ENCODE data around the gene MESP2. TPM values are rescaled to one million over a fixed set of nuclear protein-coding genes. Genes with fewer than 3 reads are reported as not detected.

The MESP2 gene
- total RNA-seq, 2 experiments from 2014 or later, result not detected

DNA sequence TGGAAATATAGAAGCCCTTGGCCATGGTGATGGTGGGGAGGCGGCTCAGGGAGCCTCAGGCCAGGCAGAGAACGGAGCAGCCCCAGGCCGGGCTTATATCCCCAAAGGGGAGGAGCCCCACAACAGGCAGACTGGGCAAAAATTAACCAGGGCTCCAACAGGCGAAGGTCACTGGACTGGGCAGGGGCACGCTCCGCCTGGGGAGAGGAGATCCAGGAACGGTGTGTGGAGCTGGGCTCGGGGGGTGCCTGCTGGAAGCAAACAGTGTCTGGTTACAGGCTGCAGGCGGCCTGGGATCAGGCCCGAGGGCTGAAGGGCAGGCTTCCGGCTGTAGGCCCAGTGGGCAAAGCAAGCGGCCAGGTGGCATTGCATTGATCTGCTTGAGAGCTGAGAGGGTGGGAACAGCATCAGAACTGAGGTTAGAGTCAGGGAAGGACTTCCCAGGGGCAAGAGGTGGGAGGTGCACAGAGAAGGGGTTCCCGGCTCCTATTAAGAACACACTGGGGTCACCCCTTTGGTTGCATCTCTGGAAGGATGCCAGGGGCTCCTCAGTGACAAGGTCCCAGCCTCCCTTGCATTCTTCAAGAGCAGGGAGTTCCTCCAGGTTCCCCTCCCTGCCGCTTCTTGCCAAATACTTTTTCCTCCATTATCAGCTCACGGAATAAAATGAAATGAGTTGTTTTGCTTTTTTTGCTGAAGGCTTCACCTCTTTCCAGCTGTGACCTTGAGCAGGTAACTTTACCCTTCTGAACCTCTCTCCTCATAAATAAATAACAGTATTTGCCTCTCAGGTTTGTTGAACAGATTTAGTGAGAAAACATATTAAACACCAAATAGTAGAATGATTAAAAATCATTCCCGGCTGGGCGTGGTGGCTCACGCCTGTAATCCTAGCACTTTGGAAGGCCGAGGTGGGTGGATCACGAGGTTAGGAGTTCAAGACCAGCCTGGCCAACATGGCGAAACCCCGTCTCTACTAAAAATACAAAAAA, 30.7 kb downstream of the MESP2 start:
- Mint-ChIP-seq H3K27me3 (peaks cover 4% of the 10 kb centered on the region), H3K36me3 (no peaks in the 10 kb centered on the region), H3K4me3 (no peak overlapping the region), H3K4me1 (ENCODE audit: low read depth) (no peaks in the 10 kb centered on the region), H3K9me3 (no peaks in the 10 kb centered on the region), H3K27ac (no peak overlapping the region)
- ChIA-PET CTCF (no interaction called here), POLR2A (interaction anchor here (0.5 kb wide), 1 partner anchor 115 kb away, joined by 3 read pairs; no protein-coding TSS in a partner anchor)
- intact Hi-C loops (cut with micrococcal nuclease), result no loop called here
- no peak for DNase-seq

- DNase-seq, result no peak
- H3K27ac Mint-ChIP-seq, result no peak overlapping the region
- CTCF ChIA-PET, result no interaction called here
Observed at GRCh38 chr15:89807689-89808088, 31.6 kb downstream of the MESP2 start.

GRCh38 chr15:89808160-89808870, 32.2 kb downstream of the MESP2 start:
- CTCF ChIA-PET, result no interaction called here

More at GRCh38 chr15:89807689-89808088, 31.6 kb downstream of the MESP2 start:
- POLR2A ChIA-PET, result no interaction called here
- Mint-ChIP-seq H3K9me3 (no peaks in the 10 kb centered on the region), H3K36me3 (no peaks in the 10 kb centered on the region), H3K27me3 (peaks cover 4% of the 10 kb centered on the region), H3K4me3 (no peak overlapping the region), H3K4me1 (ENCODE audit: low read depth) (no peaks in the 10 kb centered on the region)
- intact Hi-C loops (cut with micrococcal nuclease), result no loop called here

DNA sequence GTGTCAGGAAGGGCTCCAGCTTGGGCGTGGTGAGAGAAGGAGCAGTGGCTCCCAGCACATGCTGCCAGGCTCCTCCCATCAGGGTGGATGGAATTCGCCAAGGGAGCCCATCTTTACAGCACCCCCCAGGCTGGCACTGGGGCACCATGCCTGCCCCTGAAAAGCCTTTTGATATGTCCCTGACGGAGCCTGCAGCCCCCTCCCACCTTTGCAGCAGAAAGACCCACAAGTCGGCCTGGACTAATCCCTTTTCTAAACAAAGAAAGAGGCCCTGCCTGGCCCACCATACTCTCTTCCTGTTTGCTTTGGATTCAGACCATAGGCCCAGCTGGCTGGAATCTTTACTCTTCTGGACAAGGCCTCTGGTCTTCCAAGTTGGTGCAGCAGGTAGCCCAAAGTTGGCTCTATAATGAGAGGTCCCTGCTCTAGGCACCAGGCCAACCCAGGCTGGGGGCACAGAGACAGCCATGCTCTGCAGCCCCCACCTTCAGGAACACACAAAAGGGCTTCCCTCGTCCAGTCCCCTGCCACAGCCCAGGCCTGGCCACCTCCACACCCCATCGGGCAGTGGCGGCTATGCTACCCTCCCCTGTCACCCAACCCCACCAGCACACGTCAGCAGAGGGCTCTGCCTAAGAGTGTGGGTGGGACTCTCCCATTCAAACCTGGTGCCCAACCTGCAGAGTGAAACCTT, 33.1 kb downstream of the MESP2 start:
- H3K27me3 Mint-ChIP-seq, result peaks cover 7% of the 10 kb centered on the region
- H3K9me3 Mint-ChIP-seq, result no peaks in the 10 kb centered on the region
- no peaks in the 10 kb centered on the region for H3K36me3 Mint-ChIP-seq
- POLR2A ChIA-PET, result no interaction called here
- no peaks in the 10 kb centered on the region for H3K4me1 Mint-ChIP-seq (ENCODE audit: low read depth)
- intact Hi-C loops (cut with micrococcal nuclease), result no loop called here
- H3K4me3 Mint-ChIP-seq, result no peak overlapping the region
- CTCF ChIA-PET, result no interaction called here
- no peak for DNase-seq
- H3K27ac Mint-ChIP-seq, result no peak overlapping the region

More at GRCh38 chr15:89808160-89808870, 32.2 kb downstream of the MESP2 start:
- Mint-ChIP-seq H3K4me1 (ENCODE audit: low read depth) (no peaks in the 10 kb centered on the region), H3K4me3 (no peak overlapping the region), H3K36me3 (no peaks in the 10 kb centered on the region), H3K27ac (no peak overlapping the region), H3K27me3 (peaks cover 4% of the 10 kb centered on the region), H3K9me3 (no peaks in the 10 kb centered on the region)
- POLR2A ChIA-PET, result no interaction called here
- intact Hi-C loops (cut with micrococcal nuclease), result no loop called here
- DNase-seq, result no peak

- Mint-ChIP-seq H3K9me3 (no peaks in the 10 kb centered on the region), H3K4me1 (ENCODE audit: low read depth) (no peaks in the 10 kb centered on the region), H3K27ac (no peak overlapping the region), H3K4me3 (no peak overlapping the region), H3K36me3 (no peaks in the 10 kb centered on the region), H3K27me3 (peaks cover 7% of the 10 kb centered on the region)
- intact Hi-C loops (cut with micrococcal nuclease), result no loop called here
- POLR2A ChIA-PET, result no interaction called here
- CTCF ChIA-PET, result no interaction called here
- DNase-seq, result no peak
Observed at GRCh38 chr15:89809787-89810148, 33.6 kb downstream of the MESP2 start.

GRCh38 chr15:89810837-89811236, 34.7 kb downstream of the MESP2 start:
- peaks cover 4% of the 10 kb centered on the region for H3K36me3 Mint-ChIP-seq
- CTCF ChIA-PET, result no interaction called here
- H3K4me3 Mint-ChIP-seq, result no peak overlapping the region

DNA sequence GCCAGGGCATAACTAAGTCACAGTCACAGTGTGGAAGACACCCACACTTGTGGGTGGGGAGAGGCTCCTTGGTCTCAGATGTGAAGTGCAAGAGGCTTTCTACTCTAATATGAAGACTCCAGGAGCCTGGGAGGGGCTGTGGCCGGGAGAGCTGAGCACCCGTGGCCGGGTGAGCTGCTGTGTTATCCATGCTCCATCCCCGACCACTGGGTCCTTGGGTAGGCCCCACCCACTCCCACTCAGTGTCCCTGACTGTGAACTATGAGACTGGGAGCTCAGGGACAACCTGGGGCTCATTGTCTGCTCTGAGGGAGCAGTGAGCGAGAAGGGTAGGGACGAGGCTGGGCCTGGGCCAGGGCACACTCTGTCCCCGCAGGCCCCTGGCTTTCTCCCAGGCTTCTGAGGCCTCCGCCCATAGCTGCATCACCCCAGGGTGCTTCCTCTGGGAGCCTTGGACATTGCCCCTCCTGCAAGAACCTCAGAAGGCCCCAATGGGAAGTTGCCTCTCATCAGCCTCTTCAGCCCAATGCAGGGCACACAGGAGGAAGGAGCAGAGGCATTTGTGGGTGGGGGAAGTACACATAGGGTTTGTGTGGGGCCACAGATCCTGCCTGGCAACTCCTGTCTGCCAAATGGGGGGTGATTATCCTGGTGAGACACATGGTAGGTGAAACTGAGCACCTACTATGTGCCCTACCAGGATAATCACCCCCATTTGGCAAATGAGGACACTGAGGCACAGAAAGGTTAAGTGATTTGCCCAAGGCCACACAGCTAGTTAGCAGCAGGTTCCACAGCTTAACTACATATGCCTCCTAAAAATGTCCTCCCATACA, 36.1 kb downstream of the MESP2 start:
- Mint-ChIP-seq H3K27me3 (peaks cover 25% of the 10 kb centered on the region), H3K4me3 (no peak overlapping the region), H3K36me3 (peaks cover 10% of the 10 kb centered on the region), H3K4me1 (ENCODE audit: low read depth) (peaks cover 4% of the 10 kb centered on the region), H3K27ac (no peak overlapping the region), H3K9me3 (no peaks in the 10 kb centered on the region)
- POLR2A ChIA-PET, result no interaction called here
- DNase-seq, result no peak
- intact Hi-C loops (cut with micrococcal nuclease), result no loop called here
- CTCF ChIA-PET, result interaction anchor here (0.9 kb wide), 1 partner anchor 52 kb away, joined by 3 read pairs; no protein-coding TSS in a partner anchor

More at GRCh38 chr15:89810837-89811236, 34.7 kb downstream of the MESP2 start:
- H3K27ac Mint-ChIP-seq, result no peak overlapping the region
- peaks cover 16% of the 10 kb centered on the region for H3K27me3 Mint-ChIP-seq
- H3K9me3 Mint-ChIP-seq, result no peaks in the 10 kb centered on the region
- POLR2A ChIA-PET, result no interaction called here
- no peak for DNase-seq
- intact Hi-C loops (cut with micrococcal nuclease), result no loop called here
- H3K4me1 Mint-ChIP-seq (ENCODE audit: low read depth), result peaks cover 4% of the 10 kb centered on the region

- H3K9me3 Mint-ChIP-seq, result no peaks in the 10 kb centered on the region
- H3K27me3 Mint-ChIP-seq, result peaks cover 25% of the 10 kb centered on the region
- intact Hi-C loops (cut with micrococcal nuclease), result no loop called here
- H3K4me1 Mint-ChIP-seq (ENCODE audit: low read depth), result peaks cover 4% of the 10 kb centered on the region
- no peak overlapping the region for H3K4me3 Mint-ChIP-seq
- ChIA-PET POLR2A (no interaction called here), CTCF (interaction anchor here (0.9 kb wide), 1 partner anchor 52 kb away, joined by 3 read pairs; no protein-coding TSS in a partner anchor)
- no peak overlapping the region for H3K27ac Mint-ChIP-seq
- DNase-seq, result no peak
- peaks cover 10% of the 10 kb centered on the region for H3K36me3 Mint-ChIP-seq
Observed at GRCh38 chr15:89812847-89813320, 36.8 kb downstream of the MESP2 start.

DNA sequence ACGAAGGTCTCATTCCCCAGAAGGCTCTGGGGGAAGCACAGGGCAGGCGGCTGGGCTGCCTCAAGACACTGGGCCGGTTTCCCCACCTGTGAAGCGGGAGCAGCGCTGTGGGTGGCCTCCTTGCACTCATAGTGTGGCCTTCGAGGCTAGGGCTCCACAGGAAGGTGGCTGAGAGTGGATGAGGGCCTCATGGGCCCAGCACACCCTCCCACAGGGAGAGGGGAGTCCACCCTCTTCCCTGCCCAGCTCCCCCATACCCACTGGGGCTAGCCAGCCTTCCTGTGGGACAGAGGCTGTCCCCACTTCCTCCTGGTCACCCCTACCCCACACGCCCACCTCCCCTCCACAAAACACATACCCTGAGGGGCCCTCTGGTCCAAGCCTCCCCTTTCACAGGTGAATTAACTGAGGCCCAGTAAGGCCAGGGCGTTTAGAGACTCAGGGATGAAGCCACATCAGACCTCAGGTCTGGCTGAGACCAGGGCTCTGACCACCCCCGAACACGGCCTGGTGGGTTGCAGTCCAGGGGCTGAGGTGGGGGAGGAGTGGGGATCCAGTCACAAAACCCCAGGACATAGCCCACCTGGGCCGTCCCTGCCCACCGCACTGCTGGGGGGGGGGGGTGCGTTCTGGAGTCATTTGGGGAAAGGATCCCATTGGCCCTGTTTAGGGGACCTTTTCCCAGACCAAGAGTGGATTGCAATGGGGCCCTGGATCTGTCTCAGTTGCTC, 37.4 kb downstream of the MESP2 start:
- Mint-ChIP-seq H3K4me1 (ENCODE audit: low read depth) (peaks cover 4% of the 10 kb centered on the region), H3K27me3 (peaks cover 28% of the 10 kb centered on the region), H3K27ac (no peak overlapping the region), H3K36me3 (peaks cover 10% of the 10 kb centered on the region), H3K4me3 (no peak overlapping the region), H3K9me3 (no peaks in the 10 kb centered on the region)
- intact Hi-C loops (cut with micrococcal nuclease), result no loop called here
- CTCF ChIA-PET, result interaction anchor here (0.9 kb wide), 1 partner anchor 53 kb away, joined by 3 read pairs; no protein-coding TSS in a partner anchor
- DNase-seq, result no peak
- POLR2A ChIA-PET, result no interaction called here

DNA sequence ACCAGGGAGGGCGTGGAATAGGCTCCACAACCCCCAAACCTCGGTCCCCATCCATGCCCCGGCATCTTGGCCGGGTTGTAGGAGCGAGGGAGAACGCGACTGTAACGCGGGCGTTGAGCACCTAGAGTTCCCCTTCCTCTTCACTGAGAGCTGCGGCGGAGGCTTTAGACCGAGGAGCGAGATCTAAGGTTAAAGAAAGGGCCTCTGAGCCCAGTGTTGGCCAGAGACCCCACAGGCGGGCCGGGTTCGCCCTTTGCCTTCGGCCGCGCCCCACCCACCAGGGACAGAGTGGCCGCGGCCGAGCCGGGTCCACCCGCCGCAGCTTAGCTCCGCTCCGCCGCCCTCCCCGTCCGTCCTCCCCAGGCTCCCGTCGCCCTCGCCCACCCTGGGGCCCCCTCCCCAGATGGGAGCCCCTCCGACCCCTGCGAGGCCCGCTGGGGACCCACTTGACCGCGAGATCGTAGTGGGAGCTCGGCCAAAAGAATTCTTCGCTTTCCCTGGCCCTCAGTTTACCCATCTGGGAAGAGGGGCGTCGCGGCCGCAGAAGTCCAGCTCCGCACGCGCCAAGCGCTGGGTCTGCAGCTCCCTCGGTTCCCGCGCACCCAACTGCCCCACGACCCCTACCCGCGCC, 38.1 kb downstream of the MESP2 start:
- POLR2A ChIA-PET, result no interaction called here

More for the DNA sequence above, 38.1 kb downstream of the MESP2 start:
- CTCF ChIA-PET, result interaction anchor here (1.1 kb wide), 1 partner anchor 53 kb away, joined by 4 read pairs; no protein-coding TSS in a partner anchor
- Mint-ChIP-seq H3K4me1 (ENCODE audit: low read depth) (peaks cover 4% of the 10 kb centered on the region), H3K4me3 (peak overlapping the region; percentile 26), H3K27me3 (peaks cover 28% of the 10 kb centered on the region), H3K9me3 (no peaks in the 10 kb centered on the region), H3K27ac (no peak overlapping the region), H3K36me3 (peaks cover 10% of the 10 kb centered on the region)
- intact Hi-C loops (cut with micrococcal nuclease), result no loop called here
- no peak for DNase-seq

All from activated CD4-positive, alpha-beta memory T cell treated with anti-CD3 and anti-CD28 coated beads for 36 hours (primary cell).